Gastrocnemius medialis (tissue), 4 donors: Measurements from ENCODE around the gene COL21A1.

ENCODE experiments used
- POLR2A ChIP-seq, 2 donors: fragments of 450-650 bp; IDR thresholded peaks; one replicate each; pipeline ENCODE4 v1.6.1; 2017; ENCODE audit warnings: antibody characterized with exemption in 2 of 2, mild to moderate bottlenecking in 2 of 2, moderate library complexity in 2 of 2
- TF ChIP-seq, protein P1 (sequence below), 5 experiments: fragments of 450-650 bp in 3 of 5; fragments of 200-600 bp in 2 of 5; sonication (generic) in 2 of 5; IDR thresholded peaks in 4 of 5; conservative IDR thresholded peaks in 1 of 5; 1 replicate in 4 of 5; 2 replicates in 1 of 5; pipeline ENCODE4 v1.5.1; 2016 to 2019; ENCODE audit warnings: antibody characterized with exemption in 5 of 5, mild to moderate bottlenecking in 3 of 5, moderate library complexity in 3 of 5

DNA sequence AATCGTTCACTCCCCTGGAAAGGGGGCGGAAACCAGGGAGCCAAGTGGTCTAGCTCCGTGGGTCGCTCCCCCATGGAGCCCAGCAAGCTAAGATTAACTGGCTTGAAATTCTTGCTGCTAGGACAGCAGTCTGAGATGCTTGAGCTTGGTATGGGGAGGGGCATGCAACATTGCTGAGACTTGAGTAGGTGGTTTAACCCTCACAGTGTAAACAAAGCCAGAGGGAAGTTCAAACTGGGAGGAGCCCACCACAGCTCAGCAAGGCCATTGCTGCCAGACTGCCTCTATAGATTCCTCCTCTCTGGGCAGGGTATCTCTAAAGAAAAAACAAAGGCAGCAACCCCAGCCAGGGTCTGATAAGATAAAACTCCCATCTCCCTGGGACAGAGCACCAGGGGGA, 43.2 kb downstream of the COL21A1 start:
- TF ChIP-seq, protein P1, sequence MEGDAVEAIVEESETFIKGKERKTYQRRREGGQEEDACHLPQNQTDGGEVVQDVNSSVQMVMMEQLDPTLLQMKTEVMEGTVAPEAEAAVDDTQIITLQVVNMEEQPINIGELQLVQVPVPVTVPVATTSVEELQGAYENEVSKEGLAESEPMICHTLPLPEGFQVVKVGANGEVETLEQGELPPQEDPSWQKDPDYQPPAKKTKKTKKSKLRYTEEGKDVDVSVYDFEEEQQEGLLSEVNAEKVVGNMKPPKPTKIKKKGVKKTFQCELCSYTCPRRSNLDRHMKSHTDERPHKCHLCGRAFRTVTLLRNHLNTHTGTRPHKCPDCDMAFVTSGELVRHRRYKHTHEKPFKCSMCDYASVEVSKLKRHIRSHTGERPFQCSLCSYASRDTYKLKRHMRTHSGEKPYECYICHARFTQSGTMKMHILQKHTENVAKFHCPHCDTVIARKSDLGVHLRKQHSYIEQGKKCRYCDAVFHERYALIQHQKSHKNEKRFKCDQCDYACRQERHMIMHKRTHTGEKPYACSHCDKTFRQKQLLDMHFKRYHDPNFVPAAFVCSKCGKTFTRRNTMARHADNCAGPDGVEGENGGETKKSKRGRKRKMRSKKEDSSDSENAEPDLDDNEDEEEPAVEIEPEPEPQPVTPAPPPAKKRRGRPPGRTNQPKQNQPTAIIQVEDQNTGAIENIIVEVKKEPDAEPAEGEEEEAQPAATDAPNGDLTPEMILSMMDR (IDR thresholded peaks at IDR 0.05 in 4 of 5, conservative IDR thresholded peaks at IDR 0.05 in 1 of 5) = no peak
- TF ChIP-seq POLR2A (IDR thresholded peaks at IDR 0.05) = no peak
